Measurements from ENCODE around the gene DNAJB8.

DNAJB8 gene

GRCh38 chr3:128491941-128492670 is 25.4 kb upstream of the DNAJB8 start:
- peaks cover 2 to 81% (median 64%) of the 10 kb centered on the region in 4 experiments for H3K4me1 ChIP-seq (ENCODE audit: control extremely low read depth in 1 of 4, control insufficient read depth in 4 of 4, insufficient read depth in 4 of 4, low read length in 3 of 4)
- CTCF ChIA-PET = interaction anchor here (1.2 to 6.6 kb wide), 9 partner anchors 8 to 117 kb away, joined by 4 to 44 read pairs (median 8); no protein-coding TSS in a partner anchor
- H3K36me3 ChIP-seq (ENCODE audit: control insufficient read depth in 4 of 4, insufficient read depth in 4 of 4, low read length in 3 of 4) = peaks cover 0 to 8% (median 2%) of the 10 kb centered on the region in 4 experiments
- H3K27me3 ChIP-seq (replicated peaks in 2 of 5; ENCODE audit: control insufficient read depth in 4 of 5, insufficient read depth in 5 of 5, low read length in 4 of 5) = peaks cover 0 to 12% (median 0%) of the 10 kb centered on the region in 5 experiments
- H3K27ac ChIP-seq (ENCODE audit: insufficient read depth in 1 of 2, low read depth in 1 of 2, low read length in 2 of 2, poor library complexity in 1 of 2, severe bottlenecking in 2 of 2) = peak overlapping the region; percentile 81 to 93
- POLR2A ChIA-PET = interaction anchor here (0.6 to 2.4 kb wide), 6 partner anchors 9 to 373 kb away, joined by 3 to 15 read pairs (median 3); no protein-coding TSS in a partner anchor
- DNase-seq = peak in 1 of 3 donors; percentile 41
- under 1% methylated on average over 67 of the region's 70 CpGs for WGBS (ENCODE audit: insufficient coverage)
- H3K9me3 ChIP-seq (ENCODE audit: control extremely low read depth in 1 of 5, control insufficient read depth in 4 of 5, insufficient read depth in 2 of 5, low read depth in 1 of 5, low read length in 4 of 5) = no peaks in the 10 kb centered on the region
- peak overlapping the region; percentile 52 to 98 (median 84) for H3K4me3 ChIP-seq (ENCODE audit: control insufficient read depth in 1 of 7, extremely low read depth in 1 of 7, insufficient read depth in 4 of 7, low read depth in 2 of 7, low read length in 6 of 7)

GRCh38 chr3:128491691-128491940 is 24.9 kb upstream of the DNAJB8 start:
- ChIA-PET POLR2A (interaction anchor here (2.4 kb wide), 1 partner anchor 9 kb away, joined by 15 read pairs; no protein-coding TSS in a partner anchor), CTCF (interaction anchor here (1.1 to 6.6 kb wide), 10 partner anchors 9 to 117 kb away, joined by 4 to 44 read pairs (median 7); no protein-coding TSS in a partner anchor)
- H3K9me3 ChIP-seq (ENCODE audit: control extremely low read depth in 1 of 5, control insufficient read depth in 4 of 5, insufficient read depth in 2 of 5, low read depth in 1 of 5, low read length in 4 of 5) = no peaks in the 10 kb centered on the region
- DNase-seq = no peak
- peaks cover 0 to 12% (median 0%) of the 10 kb centered on the region in 5 experiments for H3K27me3 ChIP-seq (replicated peaks in 2 of 5; ENCODE audit: control insufficient read depth in 4 of 5, insufficient read depth in 5 of 5, low read length in 4 of 5)
- WGBS (ENCODE audit: insufficient coverage) = 1% methylated on average over 19 of the region's 19 CpGs
- peaks cover 0 to 12% (median 3%) of the 10 kb centered on the region in 4 experiments for H3K36me3 ChIP-seq (ENCODE audit: control insufficient read depth in 4 of 4, insufficient read depth in 4 of 4, low read length in 3 of 4)
- peak overlapping the region; percentile 81 to 93 for H3K27ac ChIP-seq (ENCODE audit: insufficient read depth in 1 of 2, low read depth in 1 of 2, low read length in 2 of 2, poor library complexity in 1 of 2, severe bottlenecking in 2 of 2)
- peaks cover 2 to 79% (median 63%) of the 10 kb centered on the region in 4 experiments for H3K4me1 ChIP-seq (ENCODE audit: control extremely low read depth in 1 of 4, control insufficient read depth in 4 of 4, insufficient read depth in 4 of 4, low read length in 3 of 4)
- peak overlapping the region; percentile 52 to 98 (median 84) for H3K4me3 ChIP-seq (ENCODE audit: control insufficient read depth in 1 of 7, extremely low read depth in 1 of 7, insufficient read depth in 4 of 7, low read depth in 2 of 7, low read length in 6 of 7)

GRCh38 chr3:128490915-128491690 is 24.4 kb upstream of the DNAJB8 start:
- POLR2A ChIA-PET = interaction anchor here (0.7 to 2.4 kb wide), 3 partner anchors 8 to 112 kb away, joined by 3 to 15 read pairs (median 4); no protein-coding TSS in a partner anchor
- peak overlapping the region; percentile 81 to 93 for H3K27ac ChIP-seq (ENCODE audit: insufficient read depth in 1 of 2, low read depth in 1 of 2, low read length in 2 of 2, poor library complexity in 1 of 2, severe bottlenecking in 2 of 2)

GRCh38 chr3:128490650-128490914 is 23.9 kb upstream of the DNAJB8 start:
- ChIA-PET POLR2A (interaction anchor here (0.9 to 1.3 kb wide), 2 partner anchors 63 to 113 kb away, joined by 3 read pairs; no protein-coding TSS in a partner anchor), CTCF (interaction anchor here (0.7 to 6.6 kb wide), 9 partner anchors 8 to 118 kb away, joined by 3 to 44 read pairs (median 8); no protein-coding TSS in a partner anchor)
- Histone ChIP-seq H3K4me3 (ENCODE audit: control insufficient read depth in 1 of 7, extremely low read depth in 1 of 7, insufficient read depth in 4 of 7, low read depth in 2 of 7, low read length in 6 of 7) (peak overlapping the region; percentile 70 to 98 (median 87)), H3K27ac (ENCODE audit: insufficient read depth in 1 of 2, low read depth in 1 of 2, low read length in 2 of 2, poor library complexity in 1 of 2, severe bottlenecking in 2 of 2) (peak overlapping the region; percentile 81 to 93), H3K27me3 (replicated peaks in 2 of 5; ENCODE audit: control insufficient read depth in 4 of 5, insufficient read depth in 5 of 5, low read length in 4 of 5) (peaks cover 0 to 12% (median 0%) of the 10 kb centered on the region in 5 experiments), H3K36me3 (ENCODE audit: control insufficient read depth in 4 of 4, insufficient read depth in 4 of 4, low read length in 3 of 4) (peaks cover 0 to 22% (median 13%) of the 10 kb centered on the region in 4 experiments), H3K9me3 (ENCODE audit: control extremely low read depth in 1 of 5, control insufficient read depth in 4 of 5, insufficient read depth in 2 of 5, low read depth in 1 of 5, low read length in 4 of 5) (no peaks in the 10 kb centered on the region), H3K4me1 (ENCODE audit: control extremely low read depth in 1 of 4, control insufficient read depth in 4 of 4, insufficient read depth in 4 of 4, low read length in 3 of 4) (peaks cover 2 to 82% (median 68%) of the 10 kb centered on the region in 4 experiments)
- whole genome bisulfite sequencing (ENCODE audit: insufficient coverage) = 3% methylated on average over 10 of the region's 10 CpGs
- DNase-seq = no peak

More at GRCh38 chr3:128490915-128491690, 24.4 kb upstream of the DNAJB8 start:
- peaks cover 0 to 17% (median 8%) of the 10 kb centered on the region in 4 experiments for H3K36me3 ChIP-seq (ENCODE audit: control insufficient read depth in 4 of 4, insufficient read depth in 4 of 4, low read length in 3 of 4)
- H3K4me3 ChIP-seq (ENCODE audit: control insufficient read depth in 1 of 7, extremely low read depth in 1 of 7, insufficient read depth in 4 of 7, low read depth in 2 of 7, low read length in 6 of 7) = peak overlapping the region; percentile 70 to 98 (median 87)
- H3K27me3 ChIP-seq (replicated peaks in 2 of 5; ENCODE audit: control insufficient read depth in 4 of 5, insufficient read depth in 5 of 5, low read length in 4 of 5) = peaks cover 0 to 12% (median 0%) of the 10 kb centered on the region in 5 experiments
- 0% methylated on average over 14 of the region's 23 CpGs for WGBS (ENCODE audit: insufficient coverage)
- peak in 2 of 3 donors; percentile 49 to 51 for DNase-seq
- peaks cover 2 to 82% (median 66%) of the 10 kb centered on the region in 4 experiments for H3K4me1 ChIP-seq (ENCODE audit: control extremely low read depth in 1 of 4, control insufficient read depth in 4 of 4, insufficient read depth in 4 of 4, low read length in 3 of 4)
- H3K9me3 ChIP-seq (ENCODE audit: control extremely low read depth in 1 of 5, control insufficient read depth in 4 of 5, insufficient read depth in 2 of 5, low read depth in 1 of 5, low read length in 4 of 5) = no peaks in the 10 kb centered on the region
- CTCF ChIA-PET = interaction anchor here (0.7 to 6.6 kb wide), 11 partner anchors 8 to 118 kb away, joined by 3 to 44 read pairs (median 6); no protein-coding TSS in a partner anchor

GRCh38 chr3:128489927-128490649 is 23.4 kb upstream of the DNAJB8 start:
- ChIA-PET CTCF (interaction anchor here (0.8 to 6.6 kb wide), 12 partner anchors 8 to 122 kb away, joined by 3 to 44 read pairs (median 6); no protein-coding TSS in a partner anchor), POLR2A (interaction anchor here (1.3 to 1.4 kb wide), 2 partner anchors 63 to 95 kb away, joined by 3 to 4 read pairs; no protein-coding TSS in a partner anchor)
- Histone ChIP-seq H3K9me3 (ENCODE audit: control extremely low read depth in 1 of 5, control insufficient read depth in 4 of 5, insufficient read depth in 2 of 5, low read depth in 1 of 5, low read length in 4 of 5) (no peaks in the 10 kb centered on the region), H3K36me3 (ENCODE audit: control insufficient read depth in 4 of 4, insufficient read depth in 4 of 4, low read length in 3 of 4) (peaks cover 0 to 27% (median 16%) of the 10 kb centered on the region in 4 experiments), H3K27ac (ENCODE audit: insufficient read depth in 1 of 2, low read depth in 1 of 2, low read length in 2 of 2, poor library complexity in 1 of 2, severe bottlenecking in 2 of 2) (peak overlapping the region; percentile 81 to 93), H3K27me3 (replicated peaks in 2 of 5; ENCODE audit: control insufficient read depth in 4 of 5, insufficient read depth in 5 of 5, low read length in 4 of 5) (peaks cover 0 to 12% (median 0%) of the 10 kb centered on the region in 5 experiments), H3K4me3 (ENCODE audit: control insufficient read depth in 1 of 7, extremely low read depth in 1 of 7, insufficient read depth in 4 of 7, low read depth in 2 of 7, low read length in 6 of 7) (peak overlapping the region; percentile 70 to 98 (median 87)), H3K4me1 (ENCODE audit: control extremely low read depth in 1 of 4, control insufficient read depth in 4 of 4, insufficient read depth in 4 of 4, low read length in 3 of 4) (peaks cover 4 to 85% (median 70%) of the 10 kb centered on the region in 4 experiments)
- peak; percentile 41 to 61 (median 51) for DNase-seq
- under 1% methylated on average over 51 of the region's 61 CpGs for WGBS (ENCODE audit: insufficient coverage)

GRCh38 chr3:128489674-128489926 is 22.9 kb upstream of the DNAJB8 start:
- Histone ChIP-seq H3K36me3 (ENCODE audit: control insufficient read depth in 4 of 4, insufficient read depth in 4 of 4, low read length in 3 of 4) (peaks cover 0 to 32% (median 16%) of the 10 kb centered on the region in 4 experiments), H3K9me3 (ENCODE audit: control extremely low read depth in 1 of 5, control insufficient read depth in 4 of 5, insufficient read depth in 2 of 5, low read depth in 1 of 5, low read length in 4 of 5) (no peaks in the 10 kb centered on the region), H3K27ac (ENCODE audit: insufficient read depth in 1 of 2, low read depth in 1 of 2, low read length in 2 of 2, poor library complexity in 1 of 2, severe bottlenecking in 2 of 2) (peak overlapping the region; percentile 81 to 93), H3K4me1 (ENCODE audit: control extremely low read depth in 1 of 4, control insufficient read depth in 4 of 4, insufficient read depth in 4 of 4, low read length in 3 of 4) (peaks cover 6 to 90% (median 72%) of the 10 kb centered on the region in 4 experiments), H3K4me3 (ENCODE audit: control insufficient read depth in 1 of 7, extremely low read depth in 1 of 7, insufficient read depth in 4 of 7, low read depth in 2 of 7, low read length in 6 of 7) (peak overlapping the region; percentile 70 to 98 (median 87)), H3K27me3 (replicated peaks in 2 of 5; ENCODE audit: control insufficient read depth in 4 of 5, insufficient read depth in 5 of 5, low read length in 4 of 5) (peaks cover 0 to 12% (median 0%) of the 10 kb centered on the region in 5 experiments)
- CTCF ChIA-PET = interaction anchor here (0.8 to 6.6 kb wide), 11 partner anchors 8 to 122 kb away, joined by 3 to 44 read pairs (median 5); no protein-coding TSS in a partner anchor
- no peak for DNase-seq
- 0% methylated on average over 19 of the region's 26 CpGs for WGBS (ENCODE audit: insufficient coverage)
- POLR2A ChIA-PET = interaction anchor here (1.3 to 1.4 kb wide), 2 partner anchors 62 to 95 kb away, joined by 3 to 4 read pairs; no protein-coding TSS in a partner anchor

All from common myeloid progenitor, CD34-positive (primary cell).